Retina (tissue), 1 donor: Measurements from ENCODE around the gene EIF4B.

Experiments used
- DNase-seq: peaks from one replicate; pipeline ENCODE4 v3.0.0-alpha.2; 2016

EIF4B gene

DNA sequence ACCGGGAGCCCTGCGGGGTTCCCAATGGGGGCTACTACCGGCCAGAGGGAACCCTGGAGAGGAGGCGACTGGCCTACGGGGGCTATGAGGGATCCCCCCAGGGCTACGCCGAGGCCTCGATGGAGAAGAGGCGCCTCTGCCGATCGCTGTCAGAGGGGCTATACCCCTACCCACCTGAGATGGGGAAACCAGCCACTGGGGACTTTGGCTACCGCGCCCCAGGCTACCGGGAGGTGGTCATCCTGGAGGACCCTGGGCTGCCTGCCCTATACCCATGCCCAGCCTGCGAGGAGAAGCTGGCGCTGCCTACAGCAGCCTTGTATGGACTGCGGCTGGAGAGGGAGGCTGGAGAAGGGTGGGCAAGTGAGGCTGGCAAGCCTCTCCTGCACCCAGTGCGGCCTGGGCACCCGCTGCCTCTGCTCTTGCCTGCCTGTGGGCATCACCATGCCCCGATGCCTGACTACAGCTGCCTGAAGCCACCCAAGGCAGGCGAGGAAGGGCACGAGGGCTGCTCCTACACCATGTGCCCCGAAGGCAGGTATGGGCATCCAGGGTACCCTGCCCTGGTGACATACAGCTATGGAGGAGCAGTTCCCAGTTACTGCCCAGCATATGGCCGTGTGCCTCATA, 53.3 kb downstream of the EIF4B start:
- no peak for DNase-seq

DNA sequence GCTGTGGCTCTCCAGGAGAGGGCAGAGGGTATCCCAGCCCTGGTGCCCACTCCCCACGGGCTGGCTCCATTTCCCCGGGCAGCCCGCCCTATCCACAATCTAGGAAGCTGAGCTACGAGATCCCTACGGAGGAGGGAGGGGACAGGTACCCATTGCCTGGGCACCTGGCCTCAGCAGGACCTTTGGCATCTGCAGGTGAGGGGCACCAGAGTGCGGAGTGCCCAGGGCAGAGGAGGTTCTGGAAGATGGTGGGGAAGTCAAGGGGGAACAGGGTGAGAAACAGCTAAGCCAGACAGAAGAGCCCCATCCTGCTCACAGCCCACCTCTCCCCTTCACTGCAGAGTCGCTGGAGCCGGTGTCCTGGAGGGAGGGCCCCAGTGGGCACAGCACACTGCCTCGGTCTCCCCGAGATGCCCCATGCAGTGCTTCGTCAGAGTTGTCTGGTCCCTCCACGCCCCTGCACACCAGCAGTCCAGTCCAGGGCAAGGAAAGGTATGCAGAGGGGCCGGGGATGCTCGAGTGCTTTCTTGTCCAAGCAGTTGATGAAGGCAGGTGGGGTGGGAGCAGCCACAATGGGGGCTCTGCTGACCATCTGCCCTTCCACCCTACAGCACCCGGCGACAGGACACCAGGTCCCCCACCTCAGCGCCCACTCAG, 53.9 kb downstream of the EIF4B start:
- DNase-seq = no peak

DNA sequence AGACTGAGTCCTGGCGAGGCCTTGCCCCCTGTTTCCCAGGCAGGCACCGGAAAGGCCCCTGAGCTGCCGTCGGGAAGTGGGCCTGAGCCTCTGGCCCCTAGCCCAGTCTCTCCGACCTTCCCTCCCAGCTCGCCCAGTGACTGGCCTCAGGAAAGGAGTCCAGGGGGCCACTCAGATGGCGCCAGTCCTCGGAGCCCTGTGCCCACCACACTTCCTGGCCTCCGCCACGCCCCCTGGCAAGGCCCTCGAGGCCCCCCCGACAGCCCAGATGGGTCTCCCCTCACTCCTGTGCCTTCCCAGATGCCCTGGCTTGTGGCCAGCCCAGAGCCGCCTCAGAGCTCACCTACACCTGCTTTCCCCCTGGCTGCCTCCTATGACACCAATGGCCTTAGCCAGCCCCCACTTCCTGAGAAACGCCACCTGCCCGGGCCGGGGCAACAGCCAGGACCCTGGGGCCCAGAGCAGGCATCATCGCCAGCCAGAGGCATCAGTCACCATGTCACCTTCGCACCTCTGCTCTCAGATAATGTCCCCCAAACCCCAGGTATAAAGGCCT, 54.5 kb downstream of the EIF4B start:
- DNase-seq = no peak

DNA sequence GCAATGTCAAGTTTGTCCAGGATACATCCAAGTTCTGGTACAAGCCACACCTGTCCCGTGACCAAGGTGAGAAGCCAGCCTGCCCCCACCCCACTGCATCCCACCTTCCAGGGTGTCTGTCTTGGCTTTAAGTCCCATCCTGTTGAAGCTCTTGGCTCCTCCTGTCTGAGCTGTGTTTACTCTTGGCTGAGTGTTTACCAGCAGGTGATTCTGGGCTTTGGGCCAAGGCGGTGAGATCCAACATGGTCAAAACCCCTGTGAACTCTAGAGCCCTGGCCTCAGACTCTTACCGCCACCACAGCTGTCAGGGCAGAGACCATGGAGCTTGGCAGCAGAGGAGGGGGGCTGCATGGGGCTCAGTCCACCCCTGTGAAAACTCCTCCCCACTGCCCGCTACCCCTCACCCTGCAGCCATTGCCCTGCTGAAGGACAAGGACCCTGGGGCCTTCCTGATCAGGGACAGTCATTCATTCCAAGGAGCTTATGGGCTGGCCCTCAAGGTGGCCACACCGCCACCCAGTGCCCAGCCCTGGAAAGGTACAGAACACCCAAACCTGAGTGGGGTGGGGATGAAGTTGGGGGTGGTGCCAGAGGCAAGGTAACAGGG, 55.3 kb downstream of the EIF4B start:
- DNase-seq = no peak

DNA sequence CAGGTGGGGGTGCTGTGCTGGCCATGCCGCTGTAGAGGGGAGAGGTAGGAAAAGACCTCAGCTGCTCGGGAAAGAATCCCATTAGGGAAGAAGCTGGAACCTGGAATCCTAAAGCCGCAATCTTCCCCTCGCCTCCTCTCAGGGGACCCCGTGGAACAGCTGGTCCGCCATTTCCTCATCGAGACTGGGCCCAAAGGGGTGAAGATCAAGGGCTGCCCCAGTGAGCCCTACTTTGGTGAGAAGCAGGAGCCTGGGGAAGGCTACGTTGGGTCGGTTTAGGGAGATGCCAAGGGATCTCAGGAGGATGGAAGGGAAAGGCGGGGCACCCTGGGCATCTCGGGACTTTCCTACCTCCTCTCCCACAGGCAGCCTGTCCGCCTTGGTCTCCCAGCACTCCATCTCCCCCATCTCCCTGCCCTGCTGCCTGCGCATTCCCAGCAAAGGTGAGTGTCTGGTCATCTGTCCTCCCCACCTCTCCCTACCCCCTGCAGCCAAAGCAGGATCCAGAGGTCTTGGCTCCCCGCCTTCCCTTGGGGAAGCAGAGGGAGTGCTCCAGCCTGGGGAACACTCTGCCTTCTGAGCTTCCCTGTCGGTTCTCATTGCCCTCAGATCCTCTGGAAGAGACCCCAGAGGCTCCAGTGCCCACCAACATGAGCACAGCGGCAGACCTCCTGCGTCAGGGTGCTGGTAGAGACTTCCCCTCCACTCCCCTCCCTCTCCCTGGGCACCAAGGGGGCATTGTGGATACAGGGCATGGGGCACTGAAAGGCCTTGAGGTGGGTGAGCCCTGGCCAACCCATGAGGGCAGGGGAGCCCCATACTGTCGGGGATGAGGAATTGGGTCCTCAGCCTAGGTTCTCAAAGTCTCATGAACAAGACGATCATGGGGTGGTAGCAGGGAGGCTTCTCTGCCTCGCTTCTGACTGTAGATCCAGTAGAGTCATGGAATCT, 56.0 kb downstream of the EIF4B start:
- DNase-seq = no peak

DNA sequence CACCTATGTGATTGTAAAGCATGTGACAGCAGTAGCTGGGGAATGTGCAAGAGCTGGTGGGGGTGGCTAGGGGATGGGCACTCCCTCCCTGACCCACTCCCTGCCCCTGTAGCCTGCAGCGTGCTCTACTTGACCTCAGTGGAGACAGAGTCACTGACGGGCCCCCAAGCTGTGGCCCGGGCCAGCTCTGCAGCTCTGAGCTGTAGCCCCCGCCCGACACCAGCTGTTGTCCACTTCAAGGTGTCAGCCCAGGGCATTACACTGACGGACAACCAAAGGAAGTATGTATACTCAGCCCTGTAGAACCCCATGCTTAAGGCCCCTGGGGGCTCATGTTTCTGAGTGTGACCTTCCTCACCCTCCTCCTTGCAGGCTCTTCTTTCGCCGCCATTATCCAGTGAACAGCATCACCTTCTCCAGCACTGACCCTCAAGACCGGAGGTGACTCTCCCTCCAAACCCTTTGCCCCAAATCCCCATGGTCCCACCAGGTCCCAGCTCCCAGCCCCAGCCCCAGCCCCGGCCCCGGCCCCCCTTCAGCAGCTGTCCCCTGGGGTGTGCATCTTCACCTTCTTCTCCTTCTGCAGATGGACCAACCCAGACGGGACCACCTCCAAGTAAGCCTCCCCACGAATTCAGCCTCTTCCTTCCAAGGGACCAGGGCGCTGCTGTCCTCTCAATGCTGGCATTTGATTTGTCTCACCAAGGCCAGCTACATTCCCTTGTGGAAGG, 56.9 kb downstream of the EIF4B start:
- no peak for DNase-seq

DNA sequence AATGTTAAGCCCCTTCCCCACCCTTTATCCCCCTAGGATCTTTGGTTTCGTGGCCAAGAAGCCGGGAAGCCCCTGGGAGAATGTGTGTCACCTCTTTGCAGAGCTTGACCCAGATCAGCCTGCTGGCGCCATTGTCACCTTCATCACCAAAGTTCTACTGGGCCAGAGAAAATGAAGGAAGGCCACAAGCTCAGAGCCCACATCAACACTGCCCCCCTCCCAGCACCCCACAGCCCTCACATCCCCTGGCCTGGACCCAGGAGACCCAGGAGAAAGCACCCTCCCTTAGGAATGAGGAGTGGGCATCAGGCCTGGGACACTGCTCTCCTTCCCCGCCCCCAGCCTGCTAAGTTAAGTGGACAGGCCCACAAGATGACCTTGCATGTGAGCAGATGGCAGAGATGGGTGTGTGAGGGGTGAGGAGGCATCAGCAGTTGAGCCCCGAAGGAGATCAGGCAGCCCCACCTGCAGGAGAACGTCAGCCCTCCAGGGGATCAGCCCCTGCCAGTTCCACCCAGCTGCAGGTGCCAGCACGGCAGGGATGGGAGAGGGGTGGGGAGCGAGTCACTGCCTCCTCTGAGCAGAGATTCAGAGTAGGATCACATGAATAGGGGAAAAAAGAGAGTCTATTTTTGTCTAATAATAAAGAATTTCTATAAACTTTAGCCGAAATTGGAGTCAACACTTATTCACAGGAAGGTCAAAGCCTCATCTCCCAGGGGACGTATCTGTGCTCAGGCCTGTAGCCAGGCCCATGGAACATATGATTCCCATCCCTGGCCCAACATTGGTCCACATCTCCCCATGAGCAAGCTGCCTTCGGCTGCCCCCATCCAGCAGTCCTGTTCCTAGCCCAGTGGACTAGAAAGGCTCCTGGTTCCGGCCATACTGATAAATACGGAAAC, 57.7 kb downstream of the EIF4B start:
- DNase-seq = no peak

DNA sequence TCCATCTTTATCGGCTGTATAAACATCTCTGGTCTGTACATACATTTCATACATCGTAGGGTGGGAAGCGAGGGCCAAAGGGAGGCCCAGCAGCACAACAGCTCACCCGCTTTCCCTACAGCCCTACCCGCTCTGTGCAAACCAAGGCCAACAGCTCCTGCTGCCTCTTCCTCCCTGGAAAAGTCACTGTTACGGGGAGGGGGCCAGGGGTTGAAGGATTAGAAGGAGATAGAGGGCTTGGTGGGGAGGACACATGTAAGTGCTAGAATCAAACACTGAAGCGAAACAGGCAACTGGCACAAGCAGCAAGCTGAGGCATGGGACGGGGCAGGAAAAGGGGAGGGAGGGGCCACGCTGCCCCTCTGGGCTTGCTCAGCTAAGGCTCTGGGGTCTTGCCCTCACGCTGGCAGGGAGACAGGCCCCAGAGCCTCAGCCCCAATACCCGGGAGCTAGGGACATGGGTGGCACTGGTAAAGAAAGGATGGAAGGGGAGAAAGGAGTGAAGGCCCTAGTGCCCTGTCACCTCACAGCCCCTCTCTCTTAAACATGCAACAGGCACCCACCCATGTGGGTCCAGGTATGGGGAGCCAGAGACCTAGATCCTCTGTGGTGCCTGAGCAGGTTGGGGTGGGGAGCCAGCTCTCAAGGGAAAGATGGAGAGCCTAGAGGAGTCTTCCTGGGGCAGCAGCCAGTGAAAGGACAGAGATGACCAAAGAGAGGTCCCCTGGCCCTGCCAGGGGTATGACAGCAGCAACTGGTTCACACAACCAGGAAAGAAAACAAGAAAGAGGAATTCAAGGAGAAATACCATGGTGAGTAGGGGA, 58.6 kb downstream of the EIF4B start:
- no peak for DNase-seq

DNA sequence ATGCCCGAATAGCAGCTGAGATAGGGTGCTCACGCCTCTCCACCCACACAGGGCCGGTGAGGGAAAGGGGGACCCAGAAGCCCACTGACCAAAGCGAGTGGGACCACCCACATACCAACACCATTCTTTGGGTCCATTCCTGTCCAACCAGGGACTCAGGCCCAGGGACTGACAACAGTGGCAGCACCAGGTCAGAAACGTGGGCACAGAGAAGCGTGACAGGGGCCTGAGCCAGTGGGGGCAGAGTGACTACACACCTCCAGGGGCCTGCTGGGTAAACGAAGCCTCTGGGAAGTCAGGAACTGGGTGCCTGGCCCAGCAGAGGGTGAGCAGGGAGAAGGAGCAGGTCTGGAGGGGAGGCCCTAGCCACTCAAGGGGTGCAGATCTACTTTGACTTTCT, 59.2 kb downstream of the EIF4B start:
- no peak for DNase-seq

DNA sequence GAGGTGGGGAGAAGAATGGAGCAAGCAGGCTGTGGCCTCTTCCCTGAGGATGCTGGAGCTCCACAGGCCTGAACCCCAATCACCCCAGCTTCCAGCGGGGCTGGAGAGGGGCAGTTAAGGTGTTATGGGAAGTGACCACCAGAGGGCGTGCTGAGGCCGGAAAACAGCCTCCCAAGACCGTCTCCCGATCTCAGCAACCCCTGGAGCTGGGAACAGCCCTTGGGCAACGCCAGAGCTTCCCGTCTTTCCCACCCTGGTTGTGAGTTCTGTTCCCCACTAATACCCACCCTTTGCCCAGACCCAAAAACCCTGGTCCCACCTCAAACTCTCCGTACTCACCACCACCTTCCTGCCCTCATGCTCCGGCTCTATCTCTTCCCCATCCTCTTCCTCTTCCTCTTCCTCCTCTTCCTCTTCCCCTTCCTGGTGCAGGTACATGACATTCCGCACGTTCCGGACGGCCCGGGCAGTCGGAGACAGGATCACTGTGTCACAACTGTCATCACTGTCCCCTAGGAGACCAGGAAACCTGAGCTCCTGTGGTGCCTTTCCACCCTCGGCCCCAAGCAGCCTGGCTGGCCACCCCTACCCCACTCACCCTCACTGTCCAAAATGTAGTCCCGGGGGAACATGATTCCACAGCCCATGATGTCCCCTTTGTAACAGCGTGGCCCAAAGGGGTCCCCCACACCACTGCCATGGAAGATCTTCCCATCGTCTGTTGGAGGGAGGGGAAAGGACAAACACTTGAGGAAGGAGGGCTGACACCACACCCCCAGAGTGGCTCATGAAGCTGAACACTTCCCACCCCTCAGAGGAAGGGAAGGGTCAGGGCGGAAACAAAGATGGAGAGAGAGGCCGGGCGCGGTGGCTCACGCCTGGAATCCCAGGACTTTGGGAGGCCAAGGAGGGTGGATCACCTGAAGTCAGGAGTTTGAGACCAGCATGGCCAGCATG, 60.0 kb downstream of the EIF4B start:
- DNase-seq = peak; percentile 85

DNA sequence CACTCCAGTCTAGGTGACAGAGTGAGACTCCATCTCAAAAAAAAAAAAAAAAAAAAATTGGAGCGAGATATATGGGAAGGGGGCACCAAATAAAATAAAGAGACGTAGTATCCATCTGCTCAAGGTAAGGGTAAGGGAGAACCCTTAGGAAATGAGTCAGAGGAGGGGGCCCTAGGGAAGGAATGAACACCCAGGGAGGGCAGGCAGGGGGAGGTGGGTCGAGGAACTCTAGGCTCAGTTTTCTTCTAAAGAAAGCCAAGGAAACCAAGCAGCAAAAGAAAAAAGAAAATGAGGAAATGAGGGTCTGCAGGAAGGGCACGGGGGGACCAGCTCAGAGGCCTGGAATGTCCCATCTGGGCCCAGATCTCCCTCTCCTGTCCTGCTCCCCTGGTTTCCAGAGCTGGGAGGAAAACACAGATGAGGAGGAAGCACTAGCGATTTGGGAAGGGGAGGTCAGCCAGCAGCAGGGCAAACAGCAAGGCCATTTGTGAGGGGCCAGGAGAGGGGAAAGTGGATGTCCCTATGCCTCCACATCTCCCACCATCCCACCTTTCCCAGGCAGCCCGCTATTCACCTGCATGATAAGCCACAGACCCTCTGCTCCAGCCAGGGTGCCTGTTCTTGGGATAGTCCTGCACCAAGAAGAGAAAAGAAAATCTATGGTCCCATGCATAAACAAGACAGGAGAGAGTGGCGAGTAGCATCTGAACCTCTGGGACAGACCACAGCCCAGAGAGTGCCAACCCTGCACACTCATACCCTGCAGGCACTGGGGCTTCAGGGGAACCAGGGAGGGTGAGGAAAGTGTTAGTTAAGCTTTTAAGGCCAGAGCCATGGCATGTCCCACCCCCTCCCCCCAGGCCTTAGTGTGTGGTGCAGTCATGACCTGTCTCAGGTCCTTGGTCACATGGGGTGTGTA, 61.1 kb downstream of the EIF4B start:
- no peak for DNase-seq

DNA sequence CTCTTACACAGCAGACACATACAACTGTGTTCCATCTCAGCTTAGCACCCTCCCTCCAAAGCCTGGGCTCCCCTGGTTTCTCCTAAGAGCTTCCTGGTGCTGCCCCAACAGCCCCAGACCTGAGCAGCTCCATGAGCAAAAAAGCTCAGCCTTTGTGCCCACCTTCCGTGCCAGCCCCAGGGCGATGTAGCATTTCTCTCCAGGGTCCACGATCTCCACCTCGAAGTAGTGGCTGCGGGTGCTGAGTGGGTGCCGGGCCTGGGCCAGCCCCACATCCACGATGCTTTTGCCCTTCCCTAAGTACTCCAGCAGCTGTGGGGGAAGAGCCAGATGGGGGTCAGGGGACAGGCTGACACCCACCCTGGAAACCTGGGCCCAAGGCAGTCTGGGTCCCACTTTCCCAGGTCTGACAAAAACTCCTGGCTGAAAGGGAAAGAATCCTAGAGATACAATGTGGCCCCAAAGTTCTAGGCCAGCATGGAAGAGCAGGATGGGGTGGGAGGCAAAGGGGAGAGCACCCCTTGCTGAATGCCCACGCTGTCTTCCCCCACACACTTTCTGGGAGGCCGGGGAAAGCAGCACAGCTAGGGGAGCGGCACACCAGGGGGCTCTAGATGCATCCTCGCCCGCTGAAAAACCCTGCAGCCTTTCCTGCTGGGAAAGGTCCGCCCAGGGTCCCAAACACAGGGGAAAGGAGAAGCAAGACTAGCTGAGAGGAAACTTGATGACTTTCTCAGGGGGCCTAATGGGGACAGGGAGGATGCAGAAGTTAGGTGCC, 61.9 kb downstream of the EIF4B start:
- no peak for DNase-seq

DNA sequence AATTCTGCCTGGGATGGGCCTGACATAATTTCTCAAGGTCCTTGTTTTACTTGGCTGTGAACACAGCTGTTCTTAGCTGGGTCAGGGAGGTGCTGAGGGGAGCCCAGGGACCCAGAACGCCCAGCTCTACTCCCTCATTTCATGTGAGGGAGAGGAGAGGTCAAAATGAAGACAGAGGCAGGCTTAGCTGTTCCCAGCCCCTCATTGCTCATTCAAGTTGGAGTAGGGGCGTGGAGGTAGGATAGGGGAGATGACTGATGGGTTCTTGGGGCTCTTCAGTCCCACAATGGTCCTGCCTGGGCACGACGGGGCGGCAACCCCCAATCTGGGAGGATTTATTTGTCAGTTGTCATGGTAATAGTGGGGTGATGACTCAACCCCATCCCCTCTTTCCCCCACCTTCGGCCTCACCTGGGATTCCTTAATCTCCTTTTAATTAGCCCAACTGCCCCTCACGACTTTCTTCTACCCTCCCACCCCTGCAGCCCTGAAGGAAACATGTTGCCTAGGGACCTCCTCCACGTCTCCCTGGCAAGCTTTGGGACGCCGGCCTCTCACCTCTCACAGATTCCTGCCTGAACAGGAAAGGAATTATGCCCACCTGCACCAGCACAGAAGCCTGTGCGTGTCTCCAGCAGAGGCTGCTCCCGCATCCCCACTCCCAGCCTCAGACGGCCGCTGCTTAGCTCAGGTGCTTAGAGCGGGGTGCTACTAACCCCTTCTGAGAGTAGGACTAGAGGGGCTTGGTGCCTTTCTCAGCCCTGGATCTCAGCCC, 62.7 kb downstream of the EIF4B start:
- DNase-seq = no peak

DNA sequence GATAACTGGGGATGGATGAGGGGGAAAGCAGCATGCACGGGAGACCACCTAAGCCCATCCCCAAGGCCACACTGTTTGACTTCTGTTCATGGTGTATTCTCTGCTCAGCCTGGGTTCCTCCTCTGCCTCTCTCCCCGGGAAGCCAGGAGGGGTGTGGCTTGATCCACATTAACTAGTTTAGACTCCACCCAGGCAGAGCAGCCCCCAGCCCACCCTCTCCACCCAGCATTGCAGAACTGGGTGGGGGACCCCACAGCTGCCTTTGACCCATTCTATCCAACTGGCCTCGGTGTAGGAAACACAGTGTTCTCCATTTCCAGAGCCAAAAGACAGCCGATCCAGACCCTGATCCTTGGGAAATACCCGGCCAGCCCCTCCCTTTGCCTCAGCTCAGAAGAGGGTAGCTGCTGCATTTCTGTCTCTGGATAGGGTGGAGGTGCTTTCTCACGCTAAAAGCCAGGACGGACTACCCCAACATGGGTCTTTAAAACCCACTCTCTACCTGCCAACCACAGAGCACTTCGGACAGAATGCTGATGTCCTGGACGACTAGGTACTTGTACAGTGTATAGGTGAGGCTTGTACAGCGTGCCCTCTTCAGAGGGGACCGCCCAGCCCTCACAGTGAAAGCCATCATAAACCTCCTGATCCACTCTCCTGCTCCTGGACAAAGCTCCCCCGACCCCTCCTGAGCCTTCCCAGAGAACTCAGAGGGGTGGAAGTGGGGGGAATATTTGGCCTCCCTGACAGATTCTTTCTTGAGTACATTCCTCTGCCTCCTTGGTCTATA, 63.6 kb downstream of the EIF4B start:
- DNase-seq = no peak

DNA sequence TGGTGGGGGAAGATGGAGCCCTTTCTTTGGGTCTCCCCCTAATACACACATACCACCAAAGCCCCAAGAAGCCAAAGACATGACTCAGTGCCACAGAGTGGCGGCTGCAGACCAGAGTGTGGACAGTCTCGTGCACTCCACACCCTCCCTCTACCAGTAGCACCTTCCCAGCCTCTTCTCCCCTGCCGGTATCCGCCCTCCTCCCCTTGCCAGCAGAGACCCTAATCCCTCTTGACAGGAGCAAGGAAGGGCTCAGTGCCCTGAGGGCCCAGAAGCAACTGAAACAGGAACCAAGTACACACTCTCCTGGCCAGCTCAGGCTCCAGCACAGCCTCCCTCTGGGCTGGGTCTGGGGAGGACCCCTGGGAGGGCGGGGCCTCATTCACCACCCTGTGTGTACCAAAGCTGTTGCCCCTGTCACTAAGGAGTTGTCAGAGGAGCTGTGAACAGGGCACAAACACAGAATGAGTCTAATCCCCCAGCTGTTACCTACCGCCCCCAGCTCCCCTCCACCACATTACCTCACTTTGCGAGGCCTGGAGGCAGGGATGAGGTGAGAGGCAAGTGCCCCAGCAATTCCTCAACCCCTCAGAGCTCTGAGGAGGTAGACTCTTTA, 64.7 kb downstream of the EIF4B start:
- peak; percentile 40 for DNase-seq
